ENCODE data around the gene PRDM10. TPM values are rescaled to one million over a fixed set of nuclear protein-coding genes. Genes with fewer than 3 reads are reported as not detected.
"Not testable (repeated sequence)": the region's sequence is repeated elsewhere in the genome, so short reads cannot be mapped to it uniquely, and the experiment has no call there.

PRDM10 gene
- total RNA-seq, 1 donor from 2014 or later = 48.1 TPM

DNA sequence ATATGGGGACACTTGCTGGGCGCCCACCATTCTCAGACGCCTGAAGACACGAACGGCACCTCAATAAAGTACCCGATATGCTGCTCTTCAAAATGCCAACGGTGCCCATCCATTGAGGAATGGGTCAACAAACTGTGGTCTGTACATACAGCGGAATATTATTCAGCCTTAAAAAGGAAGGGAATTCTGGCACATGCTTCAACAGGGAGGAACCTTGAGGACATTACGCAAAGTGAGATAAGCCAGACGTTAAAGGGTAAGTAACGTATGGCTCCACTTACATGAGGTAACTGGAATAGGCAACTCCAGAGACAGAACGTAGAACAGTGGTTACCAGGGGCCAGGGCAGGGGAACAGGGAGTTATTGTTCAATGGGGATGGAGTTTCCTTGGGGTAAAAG is 28.0 kb downstream of the PRDM10 start:
- H3K9me3 ChIP-seq = no peaks in the 10 kb centered on the region
- DNase-seq (ENCODE audit: low spot score in 2 of 2) = no peak
- no peaks in the 10 kb centered on the region for H3K27me3 ChIP-seq
- H3K4me1 ChIP-seq = no peaks in the 10 kb centered on the region
- intact Hi-C loops (cut with DNase I) = no loop called here
- H3K4me3 ChIP-seq = no peak overlapping the region
- H3K27ac ChIP-seq = no peak overlapping the region
- H3K36me3 ChIP-seq = no peaks in the 10 kb centered on the region
- no peak for TF ChIP-seq CTCF (IDR thresholded peaks at IDR 0.05)

- TF ChIP-seq CTCF (IDR thresholded peaks at IDR 0.05) = no peak
- no peak overlapping the region for H3K27ac ChIP-seq
- no peaks in the 10 kb centered on the region for H3K36me3 ChIP-seq
- no peaks in the 10 kb centered on the region for H3K4me1 ChIP-seq
- DNase-seq (ENCODE audit: low spot score in 2 of 2) = no peak
- intact Hi-C loops (cut with DNase I) = no loop called here
- H3K4me3 ChIP-seq = no peak overlapping the region
- no peaks in the 10 kb centered on the region for H3K9me3 ChIP-seq
- no peaks in the 10 kb centered on the region for H3K27me3 ChIP-seq
Observed at GRCh38 chr11:129974237-129974636, 28.4 kb downstream of the PRDM10 start.

- Histone ChIP-seq H3K4me1 (no peaks in the 10 kb centered on the region), H3K4me3 (no peak overlapping the region), H3K9me3 (no peaks in the 10 kb centered on the region), H3K36me3 (no peaks in the 10 kb centered on the region), H3K27ac (no peak overlapping the region), H3K27me3 (no peaks in the 10 kb centered on the region)
- no peak for TF ChIP-seq CTCF (IDR thresholded peaks at IDR 0.05)
- no peak for DNase-seq (ENCODE audit: low spot score in 2 of 2)
- intact Hi-C loops (cut with DNase I) = no loop called here
Observed at GRCh38 chr11:129973809-129974208, 28.8 kb downstream of the PRDM10 start.

DNA sequence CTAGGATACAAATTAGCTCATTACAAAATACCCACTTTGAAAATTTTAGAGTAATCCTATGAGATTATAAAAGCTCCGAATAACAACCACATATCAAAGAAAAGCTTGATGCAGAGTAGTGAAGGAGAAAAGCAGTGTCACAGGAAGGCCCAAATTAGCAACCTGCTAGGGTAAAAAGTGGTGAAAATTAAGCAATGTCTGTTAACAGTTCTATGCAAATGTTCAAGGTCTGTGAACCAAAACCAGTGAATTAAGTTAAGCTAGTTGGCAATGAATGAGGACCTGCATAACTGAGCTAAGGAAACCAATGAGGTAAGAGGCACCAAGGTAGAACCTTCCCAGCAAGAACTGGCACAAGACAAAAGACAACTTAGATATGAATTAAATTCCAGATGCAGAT is 29.6 kb downstream of the PRDM10 start:
- H3K36me3 ChIP-seq = no peaks in the 10 kb centered on the region
- H3K27ac ChIP-seq = no peak overlapping the region
- no peaks in the 10 kb centered on the region for H3K27me3 ChIP-seq
- no peak overlapping the region for H3K4me3 ChIP-seq
- no peaks in the 10 kb centered on the region for H3K4me1 ChIP-seq
- no peak for DNase-seq (ENCODE audit: low spot score in 2 of 2)
- no peaks in the 10 kb centered on the region for H3K9me3 ChIP-seq
- intact Hi-C loops (cut with DNase I) = no loop called here
- no peak for TF ChIP-seq CTCF (IDR thresholded peaks at IDR 0.05)

DNA sequence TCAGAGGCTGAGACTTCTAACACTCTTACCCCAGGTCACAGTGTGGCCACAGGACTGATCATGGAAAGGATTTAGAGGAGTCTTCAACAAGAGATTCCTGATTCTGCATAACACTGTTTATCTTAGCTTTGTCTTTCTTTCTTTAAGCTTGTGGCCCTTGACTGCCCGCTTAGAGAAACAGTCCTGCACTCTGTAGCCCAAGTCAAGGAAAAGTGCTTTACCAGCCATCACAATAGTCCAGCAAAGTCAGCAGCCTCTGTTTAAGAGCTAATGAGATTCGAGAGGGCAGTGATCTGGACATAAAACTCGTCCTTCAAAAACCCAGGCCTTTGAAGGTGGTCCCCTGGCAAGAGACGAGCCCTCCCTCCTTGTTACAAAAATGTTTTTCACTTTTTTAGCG is 30.0 kb downstream of the PRDM10 start:
- no peak for DNase-seq (ENCODE audit: low spot score in 2 of 2)
- Histone ChIP-seq H3K4me1 (no peaks in the 10 kb centered on the region), H3K4me3 (no peak overlapping the region), H3K27me3 (no peaks in the 10 kb centered on the region), H3K27ac (no peak overlapping the region), H3K9me3 (no peaks in the 10 kb centered on the region), H3K36me3 (no peaks in the 10 kb centered on the region)
- no peak for TF ChIP-seq CTCF (IDR thresholded peaks at IDR 0.05)
- intact Hi-C loops (cut with DNase I) = no loop called here

GRCh38 chr11:129971856-129972255 is 30.8 kb downstream of the PRDM10 start:
- intact Hi-C loops (cut with DNase I); H3K27me3 ChIP-seq; H3K4me3 ChIP-seq; H3K4me1 ChIP-seq; H3K9me3 ChIP-seq; H3K36me3 ChIP-seq; DNase-seq (ENCODE audit: low spot score in 2 of 2); H3K27ac ChIP-seq: not testable (repeated sequence)
